ENCODE data around the gene CCNB2.

DNA sequence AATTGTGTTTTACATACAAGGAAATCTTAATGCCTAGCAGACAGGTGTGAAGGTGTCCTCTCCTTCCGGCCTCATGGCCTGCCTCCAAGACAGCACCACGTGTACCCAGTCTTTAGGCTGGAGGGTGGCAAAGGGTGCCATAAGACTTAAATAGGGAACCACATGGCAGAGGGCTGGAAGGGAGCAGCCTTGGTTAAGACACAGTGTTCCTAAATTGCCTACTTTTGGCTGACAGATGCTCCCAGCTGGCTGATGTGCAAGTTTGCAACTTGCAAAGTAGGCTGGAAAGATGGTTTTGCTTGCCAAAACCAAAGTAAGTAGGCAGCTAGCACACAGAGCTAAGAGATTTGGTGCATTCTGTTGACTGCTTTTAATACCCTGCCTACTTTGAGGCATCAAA is 45.2 kb downstream of the CCNB2 start:
- TF ChIP-seq, protein P1, sequence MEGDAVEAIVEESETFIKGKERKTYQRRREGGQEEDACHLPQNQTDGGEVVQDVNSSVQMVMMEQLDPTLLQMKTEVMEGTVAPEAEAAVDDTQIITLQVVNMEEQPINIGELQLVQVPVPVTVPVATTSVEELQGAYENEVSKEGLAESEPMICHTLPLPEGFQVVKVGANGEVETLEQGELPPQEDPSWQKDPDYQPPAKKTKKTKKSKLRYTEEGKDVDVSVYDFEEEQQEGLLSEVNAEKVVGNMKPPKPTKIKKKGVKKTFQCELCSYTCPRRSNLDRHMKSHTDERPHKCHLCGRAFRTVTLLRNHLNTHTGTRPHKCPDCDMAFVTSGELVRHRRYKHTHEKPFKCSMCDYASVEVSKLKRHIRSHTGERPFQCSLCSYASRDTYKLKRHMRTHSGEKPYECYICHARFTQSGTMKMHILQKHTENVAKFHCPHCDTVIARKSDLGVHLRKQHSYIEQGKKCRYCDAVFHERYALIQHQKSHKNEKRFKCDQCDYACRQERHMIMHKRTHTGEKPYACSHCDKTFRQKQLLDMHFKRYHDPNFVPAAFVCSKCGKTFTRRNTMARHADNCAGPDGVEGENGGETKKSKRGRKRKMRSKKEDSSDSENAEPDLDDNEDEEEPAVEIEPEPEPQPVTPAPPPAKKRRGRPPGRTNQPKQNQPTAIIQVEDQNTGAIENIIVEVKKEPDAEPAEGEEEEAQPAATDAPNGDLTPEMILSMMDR (IDR thresholded peaks at IDR 0.05) = no peak
- TF ChIP-seq EZH2phosphoT487 (IDR thresholded peaks at IDR 0.05) (no peak), EZH2 (IDR thresholded peaks at IDR 0.05) (no peak)
